HG03159 (cell line): ENCODE measurements around the gene MYH11.
A peak's percentile ranks its signal among the peaks of the same experiment; 100 is the strongest.
"Not testable (repeated sequence)": the region's sequence is repeated elsewhere in the genome, so short reads cannot be mapped to it uniquely, and the experiment has no call there.

Source experiments
- ATAC-seq: cut with Tn5 transposase; IDR thresholded peaks from one replicate; pipeline ENCODE4 v1.9.1; 2021; ENCODE audit warnings: mild to moderate bottlenecking, moderate library complexity; ENCODE audit not compliant: unreplicated experiment

The MYH11 gene

GRCh38 chr16:15879255-15879811 is 22.5 kb upstream of the MYH11 start:
- no peak for ATAC-seq

GRCh38 chr16:15876503-15876902 is 19.7 kb upstream of the MYH11 start:
- no peak for ATAC-seq

DNA sequence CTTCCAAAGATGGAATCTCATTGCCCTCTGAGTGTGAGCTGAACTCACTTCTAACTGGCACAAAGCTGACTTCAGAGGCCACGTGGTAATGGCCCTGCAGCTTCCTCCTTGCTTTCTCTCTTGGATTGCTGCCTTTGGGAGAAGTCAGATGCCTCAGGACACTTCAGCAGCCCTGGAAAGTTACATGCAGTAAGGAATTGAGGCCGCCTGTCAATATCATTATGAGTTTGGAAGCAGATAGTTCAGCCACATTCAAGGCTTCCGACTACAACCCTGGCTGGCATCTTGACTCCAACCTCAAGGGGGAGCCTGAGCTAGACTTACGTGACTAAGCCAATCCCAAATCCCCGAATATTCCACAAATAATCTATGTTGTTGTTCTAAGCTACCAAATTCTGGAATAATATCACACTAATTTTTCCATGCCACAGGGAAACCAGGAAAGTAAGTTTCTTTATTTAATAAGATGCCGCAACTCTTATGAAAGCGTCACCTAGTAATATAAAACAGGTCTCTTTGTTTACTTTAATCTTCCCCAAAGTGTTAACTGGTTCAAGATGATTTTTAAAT is 18.0 kb upstream of the MYH11 start:
- no peak for ATAC-seq

- ATAC-seq: no peak
These were observed 16.9 kb upstream of the MYH11 start for GRCh38 chr16:15873737-15874136.

- no peak for ATAC-seq
These were observed 16.5 kb upstream of the MYH11 start for GRCh38 chr16:15873301-15873700.

GRCh38 chr16:15870011-15870410 is 13.2 kb upstream of the MYH11 start:
- ATAC-seq: no peak

DNA sequence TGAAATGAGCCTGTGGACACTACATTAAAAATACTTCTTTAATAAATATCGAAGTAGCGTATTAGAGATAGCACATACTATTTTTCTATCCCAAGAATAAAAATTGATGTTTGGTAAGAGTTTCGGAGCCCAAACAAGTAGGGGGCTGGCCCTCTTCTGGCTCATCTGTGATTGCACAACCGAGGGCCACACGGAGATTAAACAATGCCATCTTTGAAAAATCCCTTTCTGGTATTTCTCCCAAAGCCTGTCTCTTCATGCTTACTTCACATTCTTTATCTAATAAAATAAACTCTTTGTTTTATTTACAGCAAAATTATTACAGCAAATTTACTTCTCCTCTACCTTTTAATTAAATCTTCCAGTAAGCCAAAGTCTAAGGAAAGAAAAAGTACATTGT is 9.6 kb upstream of the MYH11 start:
- no peak for ATAC-seq

DNA sequence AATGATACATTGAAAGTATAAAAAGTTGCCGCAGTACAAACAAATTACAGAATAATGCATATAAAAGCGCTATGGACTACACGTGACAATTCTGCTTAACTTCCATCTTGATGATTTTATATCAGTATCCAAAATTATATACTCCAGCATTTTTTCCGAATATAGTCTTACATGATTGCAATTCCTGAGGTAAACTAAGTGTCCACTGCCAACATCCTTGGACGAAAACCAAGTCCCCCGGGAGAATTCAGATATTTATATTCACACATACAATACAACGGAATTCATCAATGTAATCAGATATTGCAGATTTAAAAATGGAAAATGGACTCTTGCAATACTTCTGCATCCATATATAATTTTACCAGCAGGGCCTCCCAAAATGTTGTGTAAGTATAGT is 8.9 kb upstream of the MYH11 start:
- ATAC-seq: no peak

DNA sequence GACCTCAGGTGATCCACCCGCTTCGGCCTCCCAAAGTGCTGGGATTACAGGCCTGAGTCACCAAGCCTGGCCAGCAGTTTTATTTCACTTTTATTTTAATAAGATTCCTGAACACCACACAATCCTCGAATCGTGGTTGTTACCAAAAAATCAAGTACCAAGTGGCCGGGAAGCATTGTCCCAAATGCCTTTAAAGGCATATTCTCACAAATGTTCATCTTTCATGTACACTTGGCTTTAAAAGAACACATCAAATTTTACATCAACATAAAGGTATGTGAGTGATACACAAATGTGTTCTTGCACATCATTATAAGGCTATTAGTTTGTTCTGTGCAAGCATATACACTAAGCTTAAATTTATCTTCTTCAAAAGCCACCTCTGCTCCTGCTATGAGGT is 8.1 kb upstream of the MYH11 start:
- no peak for ATAC-seq

DNA sequence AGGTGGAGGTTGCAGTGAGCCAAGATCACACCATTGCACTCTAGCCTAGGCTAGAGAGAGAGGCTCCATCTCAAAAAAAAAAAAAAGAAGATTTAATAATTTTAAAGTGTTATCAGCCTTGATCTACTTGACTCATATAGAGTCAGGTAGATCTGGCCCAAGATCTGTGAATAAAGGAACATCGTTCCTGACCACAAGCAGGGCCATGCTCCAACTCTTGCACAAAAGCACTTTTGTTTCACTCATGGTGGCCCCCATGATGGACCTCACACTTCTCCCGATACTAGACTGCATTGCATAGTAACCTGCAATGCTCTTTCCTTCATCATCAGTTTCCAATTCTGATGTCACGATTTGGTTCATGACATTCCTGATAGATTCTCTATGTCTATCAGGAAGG is 5.2 kb upstream of the MYH11 start:
- no peak for ATAC-seq

DNA sequence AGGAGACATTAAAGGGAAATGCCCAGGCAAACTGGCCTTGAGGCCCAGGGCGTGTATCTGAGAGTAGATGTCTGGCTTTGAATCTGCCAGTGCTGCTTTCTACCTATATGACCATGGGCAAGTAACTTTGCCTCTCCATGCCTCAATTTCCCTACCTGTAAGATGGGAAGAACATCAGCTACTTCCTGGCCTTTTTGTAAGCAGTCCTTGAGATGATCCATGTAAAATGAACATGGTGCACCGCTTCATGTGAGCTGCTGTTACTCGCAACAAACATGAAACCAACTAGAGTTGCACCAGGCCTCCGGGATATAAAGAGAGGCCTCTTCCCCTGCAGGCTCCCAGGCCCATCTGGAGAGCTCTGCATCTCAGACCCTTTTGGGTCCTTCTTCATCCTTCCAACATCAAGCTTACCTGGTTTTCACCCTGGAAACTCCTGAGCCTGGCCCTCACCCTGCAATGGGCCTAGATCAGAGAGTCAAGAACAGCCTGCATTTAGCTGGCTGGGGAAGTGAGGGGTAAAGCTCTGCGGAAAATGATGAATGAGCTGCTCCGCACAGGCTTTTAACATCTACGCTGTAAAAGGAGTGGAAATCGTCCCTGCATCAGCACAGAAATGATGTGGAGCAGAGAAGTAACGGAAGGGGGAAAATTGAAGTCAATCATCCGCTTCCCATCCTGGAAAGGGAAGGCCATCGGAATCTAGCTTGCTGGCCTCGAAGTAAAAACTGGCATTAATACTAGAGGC is 2.3 kb upstream of the MYH11 start:
- no peak for ATAC-seq

DNA sequence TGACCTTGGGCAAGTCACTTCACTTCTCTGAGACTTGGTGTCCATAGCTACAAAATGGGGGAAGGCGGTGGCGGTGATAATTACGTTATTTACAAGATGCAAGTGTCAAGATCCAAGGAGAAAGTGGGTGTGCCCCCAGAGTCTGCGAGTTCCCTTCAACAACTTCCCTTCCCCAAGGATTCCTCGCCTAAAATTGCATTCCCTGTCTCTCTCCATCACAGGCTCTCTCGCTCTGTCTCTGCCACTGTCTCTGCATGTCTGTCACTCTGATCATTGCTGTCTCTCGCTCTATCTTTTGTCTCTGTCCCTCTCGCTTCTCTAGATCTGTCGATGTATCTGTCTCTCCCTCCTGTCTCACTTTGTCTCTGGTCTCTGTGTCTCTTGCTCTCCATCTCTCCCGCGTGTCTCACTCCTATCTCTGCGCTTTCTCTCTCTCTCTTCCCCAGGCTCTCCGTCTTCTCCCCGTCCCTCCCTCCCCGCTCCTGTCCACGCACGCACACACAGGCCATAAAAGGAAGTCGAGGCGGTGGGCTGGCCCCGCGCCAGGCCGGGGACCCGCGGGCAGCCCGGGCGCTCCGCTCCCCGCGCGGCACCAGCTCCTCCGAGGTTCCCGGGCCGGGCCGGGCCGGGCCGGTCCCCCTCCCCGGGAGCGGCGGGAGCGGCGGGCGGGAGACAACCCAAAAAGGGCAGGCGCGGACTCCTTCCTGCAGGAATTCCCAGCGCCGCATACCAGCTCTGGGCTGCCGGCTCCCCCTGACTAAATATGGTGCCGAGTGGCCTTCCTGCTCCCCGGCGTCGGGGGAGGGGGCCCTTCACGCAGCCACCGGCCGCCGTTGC is 1.1 kb upstream of the MYH11 start:
- no peak for ATAC-seq

DNA sequence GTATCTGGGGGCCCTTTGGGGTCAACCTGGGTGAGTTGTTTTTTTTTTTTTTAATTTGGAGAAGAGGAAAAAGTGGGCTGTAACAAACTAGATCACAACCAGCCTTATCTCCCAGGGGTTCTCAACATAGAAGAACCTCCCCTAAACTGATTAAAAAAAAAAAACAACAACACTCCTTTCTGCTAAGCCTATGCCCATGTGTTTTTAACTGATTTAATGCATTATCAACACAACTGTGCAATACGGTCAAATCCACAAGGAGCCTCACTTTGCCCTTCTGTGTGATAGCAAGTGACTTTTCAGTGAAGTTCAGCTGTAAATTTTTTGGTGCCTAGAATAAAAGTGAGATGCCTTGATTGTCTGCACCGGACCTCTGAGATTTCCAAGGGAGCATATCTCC is 646 bp downstream of the MYH11 start:
- no peak for ATAC-seq

- peak; percentile 77 for ATAC-seq
These were observed 1.2 kb downstream of the MYH11 start for GRCh38 chr16:15855704-15856003.

DNA sequence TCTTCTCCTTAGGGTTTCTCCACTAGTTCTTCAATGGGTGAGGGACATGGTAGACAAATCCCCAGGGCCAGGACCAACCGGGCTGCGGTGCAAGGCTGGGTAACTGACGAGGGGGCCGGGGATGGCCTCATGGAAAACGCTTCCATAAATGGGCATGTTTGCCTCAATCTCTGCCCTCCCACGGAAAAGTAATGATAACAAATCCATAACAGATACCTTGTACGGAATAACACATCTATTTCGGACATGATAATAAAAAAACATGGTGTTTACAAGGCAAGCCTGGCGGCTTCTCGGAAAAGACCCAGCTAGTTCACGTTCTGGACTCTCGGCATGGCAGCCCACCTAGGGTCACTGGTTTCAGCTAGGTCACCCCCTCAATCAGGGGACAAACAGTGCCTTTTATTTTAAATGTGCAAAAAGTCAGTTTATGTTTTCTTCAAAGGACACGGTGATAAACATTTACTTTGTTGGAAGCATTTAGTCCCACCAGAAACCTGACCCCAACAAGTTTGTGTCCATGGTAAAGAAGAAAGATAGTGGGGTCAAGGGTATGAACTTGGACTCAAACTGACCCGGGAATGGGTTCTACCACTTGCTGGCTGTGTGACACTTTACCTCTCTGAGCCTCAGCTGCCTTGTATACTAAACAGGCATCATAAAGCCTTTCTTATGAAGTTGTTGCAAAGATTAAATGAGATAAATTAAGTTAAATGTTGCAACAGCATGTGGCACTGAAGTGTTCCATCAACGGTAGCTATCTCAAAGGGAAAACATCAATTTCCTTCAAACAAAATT is 1.7 kb downstream of the MYH11 start:
- ATAC-seq: peak; percentile 5

- no peak for ATAC-seq
These were observed 2.8 kb downstream of the MYH11 start for GRCh38 chr16:15854061-15854460.

GRCh38 chr16:15853021-15853420 is 3.8 kb downstream of the MYH11 start:
- no peak for ATAC-seq

- ATAC-seq: not testable (repeated sequence)
These were observed 6.3 kb downstream of the MYH11 start for GRCh38 chr16:15850555-15850954.

GRCh38 chr16:15849209-15849981 is 7.4 kb downstream of the MYH11 start:
- no peak for ATAC-seq

DNA sequence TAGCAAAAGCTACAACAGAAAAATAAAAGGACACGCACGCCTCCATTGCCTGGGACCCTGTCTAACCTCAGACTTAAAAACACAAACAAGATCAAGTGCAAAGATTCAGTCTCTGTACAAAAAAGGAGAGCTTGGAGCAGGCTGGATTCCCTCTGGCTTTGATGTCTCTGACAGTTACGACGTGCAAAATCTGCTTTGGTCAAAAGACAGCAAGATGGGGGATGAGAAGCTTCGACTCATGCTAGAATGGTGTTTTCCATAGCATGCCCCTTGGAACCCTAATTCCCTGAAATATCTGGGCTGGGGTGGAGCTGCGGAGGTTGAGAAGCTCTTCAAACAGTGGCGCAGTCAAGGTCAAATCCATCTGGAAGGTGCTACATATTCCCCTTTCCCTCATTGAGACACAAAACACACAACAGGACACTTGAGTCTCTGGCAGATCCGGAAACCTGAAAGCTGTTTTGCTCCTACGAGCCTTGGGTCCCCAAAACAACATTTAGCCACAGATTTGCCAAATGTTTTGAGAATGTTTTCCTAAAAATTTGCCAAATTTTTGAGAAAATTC is 9.1 kb downstream of the MYH11 start:
- no peak for ATAC-seq
